ENCODE results near the gene DNMBP. TPM values are rescaled to one million over a fixed set of nuclear protein-coding genes. Genes with fewer than 3 reads are reported as not detected.
"Not testable (repeated sequence)": the region's sequence is repeated elsewhere in the genome, so short reads cannot be mapped to it uniquely, and the experiment has no call there.

Gene DNMBP
- total RNA-seq, 2 experiments from 2014 or later: 4.1 to 4.4 TPM

DNA sequence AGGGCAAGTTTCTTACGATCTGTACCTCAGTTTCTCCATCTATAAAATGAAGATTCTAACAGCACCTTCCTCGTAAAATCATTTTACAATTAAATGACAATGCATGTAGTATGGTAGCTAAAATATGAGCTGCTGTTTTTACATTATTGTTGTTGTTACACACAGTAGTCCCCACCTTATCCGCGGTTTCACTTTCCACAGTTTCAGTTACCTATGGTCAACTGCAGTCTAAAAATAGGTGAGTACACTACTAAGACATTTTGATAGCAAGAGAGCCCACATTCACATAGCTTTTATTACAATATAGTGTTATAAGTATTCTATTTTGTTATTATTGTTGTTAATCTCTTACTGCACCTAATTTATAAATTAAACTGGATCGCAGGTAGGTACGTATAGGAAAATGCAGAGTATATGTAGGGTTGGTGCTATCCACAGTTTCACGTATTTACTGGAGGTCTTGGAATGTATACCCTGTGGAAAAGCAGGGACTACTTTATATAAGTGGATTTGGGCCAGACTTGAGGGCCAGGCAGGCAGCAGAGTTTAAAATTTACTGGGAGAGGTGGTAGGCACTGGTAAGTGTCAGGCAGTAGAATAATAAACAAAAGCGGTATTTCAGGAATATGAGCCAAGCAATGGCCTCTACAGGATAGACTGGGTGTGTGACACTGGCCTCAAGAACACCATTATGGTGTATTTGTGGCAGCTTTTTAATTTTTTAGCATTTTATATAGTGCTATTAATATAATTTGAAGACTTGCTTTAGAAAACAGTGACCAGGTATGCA is 10.2 kb downstream of the DNMBP start:
- Mint-ChIP-seq H3K27me3 (ENCODE audit: low read depth) (no peaks in the 10 kb centered on the region), H3K36me3 (ENCODE audit: low read depth) (no peaks in the 10 kb centered on the region), H3K9me3 (ENCODE audit: insufficient read depth) (no peaks in the 10 kb centered on the region), H3K4me1 (ENCODE audit: low read depth) (peaks cover 18% of the 10 kb centered on the region), H3K27ac (no peak overlapping the region), H3K4me3 (no peak overlapping the region)
- ATAC-seq: no peak
- DNase-seq: no peak
- POLR2A ChIA-PET: no interaction called here
- CTCF ChIA-PET: interaction anchor here (1.9 to 6.6 kb wide), 3 partner anchors 9 to 154 kb away, joined by 7 to 61 read pairs (median 9); partner anchors contain the start of gene DNMBP

DNA sequence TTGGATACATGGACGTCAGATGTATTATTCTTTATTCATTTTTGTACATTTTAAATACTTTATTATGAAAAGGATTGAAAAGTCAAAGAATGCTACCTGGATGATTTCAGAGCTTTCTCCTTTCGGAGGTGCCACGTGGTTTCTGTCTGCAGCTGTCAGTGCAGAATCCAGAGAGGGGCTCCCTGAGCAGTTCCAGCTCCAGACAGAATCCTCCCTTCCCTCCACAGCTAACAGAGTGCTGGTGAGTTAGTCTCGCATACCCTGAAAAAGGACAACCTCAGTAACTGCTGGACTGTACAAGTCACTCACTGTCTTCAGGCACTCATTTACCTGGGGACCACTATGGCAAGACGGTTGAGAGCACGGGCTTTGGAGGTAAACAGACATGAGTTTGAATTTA is 10.9 kb downstream of the DNMBP start:
- H3K27ac Mint-ChIP-seq: no peak overlapping the region
- ATAC-seq (no peak), DNase-seq (no peak)
- no peaks in the 10 kb centered on the region for H3K9me3 Mint-ChIP-seq (ENCODE audit: insufficient read depth)
- no peaks in the 10 kb centered on the region for H3K36me3 Mint-ChIP-seq (ENCODE audit: low read depth)
- peaks cover 24% of the 10 kb centered on the region for H3K4me1 Mint-ChIP-seq (ENCODE audit: low read depth)
- H3K4me3 Mint-ChIP-seq: no peak overlapping the region
- H3K27me3 Mint-ChIP-seq (ENCODE audit: low read depth): no peaks in the 10 kb centered on the region
- CTCF ChIA-PET: interaction anchor here (3.0 to 6.6 kb wide), 2 partner anchors 10 to 153 kb away, joined by 9 to 61 read pairs; partner anchors contain the start of gene DNMBP
- POLR2A ChIA-PET: no interaction called here

GRCh38 chr10:99996671-99997648 is 12.8 kb downstream of the DNMBP start:
- no peak overlapping the region for H3K27ac Mint-ChIP-seq
- H3K9me3 Mint-ChIP-seq (ENCODE audit: insufficient read depth): no peaks in the 10 kb centered on the region
- POLR2A ChIA-PET: interaction anchor here (1.8 kb wide), 1 partner anchor 13 kb away, joined by 6 read pairs; the partner anchor contains the start of gene DNMBP
- H3K4me1 Mint-ChIP-seq (ENCODE audit: low read depth): peaks cover 26% of the 10 kb centered on the region
- H3K36me3 Mint-ChIP-seq (ENCODE audit: low read depth): no peaks in the 10 kb centered on the region
- no peaks in the 10 kb centered on the region for H3K27me3 Mint-ChIP-seq (ENCODE audit: low read depth)
- CTCF ChIA-PET: interaction anchor here (1.6 to 6.6 kb wide), 3 partner anchors 9 to 49 kb away, joined by 3 to 61 read pairs (median 4); partner anchors contain the start of gene DNMBP
- no peak overlapping the region for H3K4me3 Mint-ChIP-seq
- ATAC-seq (no peak), DNase-seq (no peak)

DNA sequence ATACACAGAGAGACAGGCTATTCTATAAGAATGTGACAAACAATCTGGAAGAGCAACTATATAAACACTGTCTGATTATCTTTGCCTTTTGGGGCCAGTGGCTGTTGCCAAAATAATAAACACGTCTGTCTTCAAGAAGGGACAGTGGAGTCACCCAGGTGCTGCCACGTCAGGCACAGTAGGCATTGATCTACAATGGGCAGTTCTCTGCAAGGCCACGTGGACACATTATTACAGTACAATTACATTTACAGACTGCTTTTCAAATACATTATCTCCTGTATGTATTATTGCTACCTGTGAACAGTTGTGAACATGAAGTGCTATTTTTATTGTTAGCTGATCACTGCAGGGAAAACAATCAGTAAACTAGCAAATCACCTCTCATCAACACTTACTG is 14.0 kb downstream of the DNMBP start:
- POLR2A ChIA-PET: interaction anchor here (0.8 to 1.8 kb wide), 2 partner anchors 10 to 14 kb away, joined by 3 to 6 read pairs; partner anchors contain the start of gene DNMBP
- ATAC-seq: no peak
- H3K4me1 Mint-ChIP-seq (ENCODE audit: low read depth): peaks cover 26% of the 10 kb centered on the region
- CTCF ChIA-PET: interaction anchor here (1.5 to 6.6 kb wide), 3 partner anchors 13 to 150 kb away, joined by 3 to 61 read pairs (median 6); partner anchors contain the start of gene DNMBP
- H3K9me3 Mint-ChIP-seq (ENCODE audit: insufficient read depth): no peaks in the 10 kb centered on the region
- H3K4me3 Mint-ChIP-seq: no peak overlapping the region
- H3K36me3 Mint-ChIP-seq (ENCODE audit: low read depth): no peaks in the 10 kb centered on the region
- H3K27me3 Mint-ChIP-seq (ENCODE audit: low read depth): no peaks in the 10 kb centered on the region
- no peak overlapping the region for H3K27ac Mint-ChIP-seq
- no peak for DNase-seq

DNA sequence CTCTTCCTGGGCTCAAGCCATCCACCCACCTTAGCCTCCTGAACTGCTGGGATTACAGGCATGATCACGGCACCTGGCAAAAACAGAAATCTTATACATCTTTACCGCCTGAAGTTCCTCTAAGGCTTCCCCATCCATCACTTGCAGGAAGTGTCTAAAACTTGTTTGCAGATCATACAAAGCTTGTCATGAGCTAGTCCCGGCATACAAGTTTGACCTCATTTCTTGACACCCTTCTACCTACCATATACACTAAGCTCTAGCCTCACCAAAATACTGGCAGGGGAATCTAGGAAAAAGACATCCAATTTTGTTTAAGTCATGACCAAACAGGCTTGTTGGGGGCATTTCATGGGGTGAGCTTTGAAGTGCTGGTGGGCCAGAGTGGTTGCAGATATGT is 14.5 kb downstream of the DNMBP start:
- CTCF ChIA-PET: interaction anchor here (1.5 to 6.6 kb wide), 3 partner anchors 13 to 149 kb away, joined by 3 to 61 read pairs (median 6); partner anchors contain the start of gene DNMBP
- no peaks in the 10 kb centered on the region for H3K27me3 Mint-ChIP-seq (ENCODE audit: low read depth)
- no peaks in the 10 kb centered on the region for H3K9me3 Mint-ChIP-seq (ENCODE audit: insufficient read depth)
- H3K36me3 Mint-ChIP-seq (ENCODE audit: low read depth): no peaks in the 10 kb centered on the region
- ATAC-seq (no peak), DNase-seq (no peak)
- no peak overlapping the region for H3K4me3 Mint-ChIP-seq
- H3K4me1 Mint-ChIP-seq (ENCODE audit: low read depth): peaks cover 26% of the 10 kb centered on the region
- POLR2A ChIA-PET: interaction anchor here (0.8 to 1.8 kb wide), 2 partner anchors 11 to 14 kb away, joined by 3 to 6 read pairs; partner anchors contain the start of gene DNMBP
- H3K27ac Mint-ChIP-seq: no peak overlapping the region

DNA sequence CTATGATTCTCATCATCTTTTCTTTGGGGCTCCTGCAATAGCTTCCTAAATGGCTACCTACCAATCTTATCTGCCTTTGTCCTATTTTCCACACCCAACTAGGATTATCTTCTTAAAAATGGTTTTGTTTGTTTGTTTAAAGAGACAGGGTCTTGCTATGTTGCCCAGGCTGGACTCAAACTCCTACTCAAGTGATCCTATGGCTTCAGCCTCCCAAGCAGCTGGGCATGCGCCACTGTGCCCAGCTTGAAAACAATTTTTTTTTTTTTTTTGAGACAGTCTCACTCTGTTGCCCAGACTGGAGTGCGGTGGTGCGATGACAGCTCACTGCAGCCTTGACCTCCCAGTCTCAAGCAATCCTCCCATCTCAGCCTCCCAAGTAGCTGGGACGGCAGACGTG is 14.9 kb downstream of the DNMBP start:
- H3K4me3 Mint-ChIP-seq: no peak overlapping the region
- H3K4me1 Mint-ChIP-seq (ENCODE audit: low read depth): peaks cover 26% of the 10 kb centered on the region
- CTCF ChIA-PET: interaction anchor here (1.3 to 6.6 kb wide), 3 partner anchors 11 to 149 kb away, joined by 6 to 61 read pairs (median 6); partner anchors contain the start of gene DNMBP

DNA sequence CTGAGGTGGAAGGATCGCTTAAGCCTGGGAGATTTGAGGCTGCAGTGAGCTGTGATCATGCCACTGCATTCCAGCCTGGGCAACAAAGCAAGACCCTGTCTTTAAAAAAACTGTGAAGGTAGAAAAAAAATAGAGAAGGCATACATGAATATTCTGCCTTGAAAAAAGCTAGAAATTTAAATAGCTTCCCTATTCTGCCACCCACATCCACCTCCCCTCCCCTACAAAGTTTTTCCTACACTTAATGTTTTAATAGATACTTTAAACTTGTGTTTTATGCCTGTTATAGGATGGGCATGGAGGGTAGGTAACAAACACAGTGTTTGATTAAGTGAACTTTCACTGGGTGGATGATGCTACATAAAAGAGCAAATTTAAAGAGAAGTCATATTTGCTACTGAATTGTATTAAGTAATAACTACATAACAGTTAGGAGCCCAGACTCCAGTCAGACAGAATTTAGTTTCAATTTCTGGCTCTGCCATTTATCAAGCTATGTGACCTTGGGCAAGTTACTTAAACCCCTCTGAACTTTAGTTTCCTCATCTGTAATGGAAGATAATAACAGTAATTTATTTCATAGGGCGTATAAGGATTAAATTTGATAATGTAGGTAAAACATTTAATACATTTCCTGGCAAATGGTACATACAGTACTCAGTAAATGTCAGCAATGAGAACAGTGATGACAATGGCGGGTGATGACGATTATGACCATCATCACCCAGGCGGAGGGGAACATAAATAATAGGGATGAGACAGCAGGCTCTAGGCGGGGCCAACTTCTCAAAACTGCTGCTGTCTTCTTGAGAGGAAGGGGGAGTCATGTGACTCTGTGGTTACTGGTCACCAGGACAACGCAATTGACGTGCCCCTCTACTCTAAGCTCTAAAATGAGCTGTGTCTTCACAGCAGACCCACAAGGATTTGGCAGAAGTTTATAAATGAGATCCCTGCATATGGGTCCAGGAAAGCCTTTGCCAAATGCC is 15.8 kb downstream of the DNMBP start:
- peak; percentile 90 for ATAC-seq
- H3K4me1 Mint-ChIP-seq (ENCODE audit: low read depth): peaks cover 20% of the 10 kb centered on the region
- peak overlapping the region; percentile 52 for H3K4me3 Mint-ChIP-seq
- H3K36me3 Mint-ChIP-seq (ENCODE audit: low read depth): no peaks in the 10 kb centered on the region
- CTCF ChIA-PET: interaction anchor here (1.3 to 6.6 kb wide), 3 partner anchors 12 to 148 kb away, joined by 6 to 61 read pairs (median 6); partner anchors contain the start of gene DNMBP
- H3K27ac Mint-ChIP-seq: peak overlapping the region; percentile 70
- DNase-seq: peak; percentile 79
- H3K27me3 Mint-ChIP-seq (ENCODE audit: low read depth): no peaks in the 10 kb centered on the region
- no peaks in the 10 kb centered on the region for H3K9me3 Mint-ChIP-seq (ENCODE audit: insufficient read depth)
- POLR2A ChIA-PET: no interaction called here

More for the DNA sequence above, 14.9 kb downstream of the DNMBP start:
- no peaks in the 10 kb centered on the region for H3K9me3 Mint-ChIP-seq (ENCODE audit: insufficient read depth)
- ATAC-seq: no peak
- no peaks in the 10 kb centered on the region for H3K27me3 Mint-ChIP-seq (ENCODE audit: low read depth)
- peak overlapping the region; percentile 70 for H3K27ac Mint-ChIP-seq
- DNase-seq: no peak
- no peaks in the 10 kb centered on the region for H3K36me3 Mint-ChIP-seq (ENCODE audit: low read depth)
- POLR2A ChIA-PET: no interaction called here

GRCh38 chr10:99985637-99986036 is 24.1 kb downstream of the DNMBP start:
- H3K27ac Mint-ChIP-seq; ATAC-seq; H3K27me3 Mint-ChIP-seq (ENCODE audit: low read depth); H3K9me3 Mint-ChIP-seq (ENCODE audit: insufficient read depth); H3K4me3 Mint-ChIP-seq; H3K36me3 Mint-ChIP-seq (ENCODE audit: low read depth); POLR2A ChIA-PET; H3K4me1 Mint-ChIP-seq (ENCODE audit: low read depth); DNase-seq: not testable (repeated sequence)
- CTCF ChIA-PET: interaction anchor here (0.9 to 1.7 kb wide), 3 partner anchors 24 to 60 kb away, joined by 3 to 4 read pairs (median 3); partner anchors contain the start of gene DNMBP

DNA sequence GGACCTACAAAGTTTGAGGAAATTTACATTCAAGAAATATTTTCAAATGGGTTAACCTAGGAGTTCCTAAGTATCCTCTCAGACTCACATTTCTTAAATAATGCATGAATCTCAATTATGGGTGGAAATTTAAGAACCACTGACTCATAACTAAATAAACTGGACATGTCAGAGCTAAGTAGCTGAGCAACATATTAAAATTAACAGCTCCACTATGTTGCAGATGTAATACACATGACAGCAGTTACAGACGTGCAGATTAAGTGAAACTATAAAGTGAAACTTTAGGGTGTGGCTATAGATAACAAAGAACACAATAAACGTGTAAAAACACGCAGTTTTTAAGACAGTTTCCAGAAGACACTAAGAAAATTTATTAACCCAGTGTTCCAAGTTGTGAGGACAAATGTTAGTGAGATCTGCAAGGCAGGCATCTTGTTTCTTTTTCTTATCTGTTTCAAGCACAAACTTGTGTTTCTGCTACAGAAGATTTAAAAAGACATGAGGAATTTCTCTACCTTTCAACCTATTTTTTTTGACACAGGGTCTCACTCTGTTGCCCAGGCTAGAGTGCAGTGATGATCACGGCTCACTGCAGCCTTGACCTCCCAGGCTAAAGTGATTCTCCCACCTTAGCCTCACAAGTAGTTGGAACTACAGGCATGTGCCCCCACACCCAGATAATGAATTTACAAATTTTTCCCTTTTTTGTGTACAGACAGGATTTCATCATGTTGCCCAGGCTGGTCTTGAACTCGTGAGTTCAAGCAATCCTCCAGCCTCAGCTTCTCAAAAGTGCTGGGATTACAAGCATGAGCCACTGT is 25.3 kb downstream of the DNMBP start:
- Mint-ChIP-seq H3K4me1 (ENCODE audit: low read depth) (peaks cover 7% of the 10 kb centered on the region), H3K4me3 (no peak overlapping the region), H3K27ac (no peak overlapping the region), H3K9me3 (ENCODE audit: insufficient read depth) (no peaks in the 10 kb centered on the region), H3K27me3 (ENCODE audit: low read depth) (no peaks in the 10 kb centered on the region), H3K36me3 (ENCODE audit: low read depth) (no peaks in the 10 kb centered on the region)
- ATAC-seq (no peak), DNase-seq (no peak)
- CTCF ChIA-PET: interaction anchor here (0.7 to 1.7 kb wide), 4 partner anchors 25 to 61 kb away, joined by 3 to 4 read pairs (median 3); partner anchors contain the start of gene DNMBP
- POLR2A ChIA-PET: no interaction called here

Data from activated CD8-positive, alpha-beta T cell treated with anti-CD3 and anti-CD28 coated beads, Interleukin-2, amount 10 ng/mL, durations not matched to agents 7 days and 5 days (primary cell).